Stimulated activated naive CD4-positive, alpha-beta T cell treated with Interleukin-2 at 50 U/mL for 16 hours (primary cell): ENCODE measurements around the gene NOTCH3.

Experiments
- DNase-seq: peaks from one replicate; lab custom pipeline; 2025; lab: John Stamatoyannopoulos, UW

Gene NOTCH3

GRCh38 chr19:15161028-15161984, 39.5 kb downstream of the NOTCH3 start:
- no peak for DNase-seq

- DNase-seq = no peak
These were observed 41.5 kb downstream of the NOTCH3 start for GRCh38 chr19:15159251-15159650.

- DNase-seq = no peak
These were observed 44.4 kb downstream of the NOTCH3 start for GRCh38 chr19:15156391-15156790.

GRCh38 chr19:15155296-15155695, 45.5 kb downstream of the NOTCH3 start:
- DNase-seq = no peak

- no peak for DNase-seq
These were observed 46.7 kb downstream of the NOTCH3 start for GRCh38 chr19:15154002-15154612.

- DNase-seq = no peak
These were observed 51.1 kb downstream of the NOTCH3 start for GRCh38 chr19:15149737-15150136.

GRCh38 chr19:15147090-15147489, 53.7 kb downstream of the NOTCH3 start:
- DNase-seq = no peak

GRCh38 chr19:15144046-15144646, 56.6 kb downstream of the NOTCH3 start:
- no peak for DNase-seq

- DNase-seq = no peak
These were observed 58.5 kb downstream of the NOTCH3 start for GRCh38 chr19:15142313-15142712.

- DNase-seq = no peak
These were observed 59.7 kb downstream of the NOTCH3 start for GRCh38 chr19:15141143-15141542.

- DNase-seq = no peak
These were observed 62.4 kb downstream of the NOTCH3 start for GRCh38 chr19:15138427-15138826.

GRCh38 chr19:15137777-15138176, 63.0 kb downstream of the NOTCH3 start:
- no peak for DNase-seq

GRCh38 chr19:15136234-15136954, 64.4 kb downstream of the NOTCH3 start:
- DNase-seq = no peak

GRCh38 chr19:15129856-15130585, 70.8 kb downstream of the NOTCH3 start:
- DNase-seq = peak; percentile 27

- no peak for DNase-seq
These were observed 72.5 kb downstream of the NOTCH3 start for GRCh38 chr19:15128162-15128770.

- DNase-seq = no peak
These were observed 74.5 kb downstream of the NOTCH3 start for GRCh38 chr19:15126131-15126910.

GRCh38 chr19:15125232-15126067, 75.3 kb downstream of the NOTCH3 start:
- peak; percentile 97 for DNase-seq

- DNase-seq = no peak
These were observed 76.1 kb downstream of the NOTCH3 start for GRCh38 chr19:15124572-15125231.

- no peak for DNase-seq
These were observed 76.9 kb downstream of the NOTCH3 start for GRCh38 chr19:15123900-15124299.
